HG03565 (cell line): ENCODE data around the gene CTNS.

Source experiments
- ATAC-seq: cut with Tn5 transposase; IDR thresholded peaks from one replicate; pipeline ENCODE4 v1.9.1; 2021; ENCODE audit warnings: mild to moderate bottlenecking, moderate library complexity; ENCODE audit not compliant: unreplicated experiment

The CTNS gene

GRCh38 chr17:3657874-3658783 lies 21.6 kb downstream of the CTNS start:
- ATAC-seq = no peak

GRCh38 chr17:3658784-3659449 lies 22.4 kb downstream of the CTNS start:
- no peak for ATAC-seq

DNA sequence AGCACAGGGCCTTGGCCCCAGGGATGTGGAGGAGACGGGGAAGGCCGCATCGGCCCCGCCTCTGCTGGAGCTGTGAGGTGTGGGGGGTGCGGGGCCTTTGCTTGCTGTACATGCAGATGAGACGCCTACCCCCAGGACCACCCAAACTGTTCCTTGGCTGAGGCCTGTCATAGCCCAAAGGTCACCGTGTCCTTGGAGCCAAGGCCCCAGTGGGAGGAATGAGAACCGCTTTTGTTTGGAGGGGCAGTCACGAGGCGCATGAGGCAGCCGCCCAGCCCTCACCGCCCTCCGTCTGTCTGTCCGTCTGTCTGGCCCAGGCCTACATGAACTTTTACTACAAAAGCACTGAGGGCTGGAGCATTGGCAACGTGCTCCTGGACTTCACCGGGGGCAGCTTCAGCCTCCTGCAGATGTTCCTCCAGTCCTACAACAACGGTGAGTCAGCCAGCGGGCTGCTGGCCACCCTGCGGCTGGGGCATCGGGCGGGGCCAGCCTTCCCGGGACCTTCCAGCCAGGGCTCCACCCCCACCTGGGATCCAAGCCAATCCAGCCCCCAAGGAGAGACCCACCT lies 23.1 kb downstream of the CTNS start:
- ATAC-seq = no peak

GRCh38 chr17:3660311-3660891 lies 23.8 kb downstream of the CTNS start:
- no peak for ATAC-seq

DNA sequence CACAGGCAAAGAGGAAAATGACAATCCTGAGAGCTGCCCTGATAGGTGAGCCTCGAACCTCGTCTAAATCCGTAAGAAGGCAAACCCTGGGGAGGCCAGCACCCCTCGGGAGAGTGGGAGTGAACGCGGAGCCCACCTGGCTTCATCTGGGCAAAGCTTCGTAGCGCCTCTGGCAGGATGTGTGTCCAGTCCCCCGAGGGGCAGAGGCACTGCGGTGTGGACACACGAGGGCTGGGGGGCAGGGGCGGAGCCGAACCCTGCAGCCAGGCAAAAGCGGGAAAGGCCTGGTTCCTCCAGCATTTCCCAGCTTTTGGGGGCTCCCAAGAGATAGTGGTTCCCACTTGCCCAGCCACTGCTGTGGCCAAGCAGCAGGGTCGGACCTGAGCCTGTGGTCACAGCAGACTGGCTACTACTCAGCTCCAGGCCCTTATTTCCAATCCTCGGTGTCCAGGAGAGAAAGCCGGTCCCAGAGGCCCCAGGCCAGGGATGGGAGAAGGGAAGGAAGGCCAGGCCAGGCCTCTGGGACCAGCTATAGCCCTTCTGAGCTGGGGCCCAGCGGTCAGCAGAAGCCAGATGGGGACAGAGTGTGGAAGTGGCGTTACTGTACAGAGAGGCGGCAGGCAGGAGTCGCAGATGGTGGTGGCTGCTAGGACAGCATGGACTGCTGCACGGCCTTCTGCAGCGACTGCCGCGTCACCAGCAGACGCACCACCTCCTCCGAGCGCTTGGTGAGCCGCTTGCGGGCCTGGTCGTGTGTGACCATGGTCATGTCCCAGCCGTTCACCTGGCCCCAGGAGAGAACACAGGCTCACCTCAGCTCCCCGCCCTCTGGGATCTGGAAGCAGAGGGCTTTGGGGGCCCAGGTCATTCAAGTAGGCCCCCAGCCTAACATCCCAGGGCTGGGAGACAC lies 26.8 kb downstream of the CTNS start:
- no peak for ATAC-seq

DNA sequence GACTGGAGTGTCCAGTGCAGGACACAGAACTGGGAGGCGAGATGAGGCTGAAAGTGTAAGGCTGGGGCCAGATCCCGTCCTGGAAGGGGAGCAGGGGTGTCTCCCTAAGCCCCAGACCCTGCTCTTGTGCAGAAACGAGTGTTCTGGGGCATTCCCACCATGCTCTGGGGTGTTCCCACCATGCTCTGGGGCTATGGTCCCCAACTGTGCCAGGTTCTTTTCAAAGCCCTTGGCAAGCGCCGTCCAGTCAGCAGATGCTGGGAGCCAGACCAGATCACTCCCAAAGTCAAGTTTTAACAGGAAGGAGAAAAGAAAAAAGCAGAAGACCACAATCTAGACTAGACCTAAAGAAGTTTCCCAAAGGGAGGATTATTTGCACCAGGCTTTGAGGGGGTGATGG lies 29.3 kb downstream of the CTNS start:
- no peak for ATAC-seq

GRCh38 chr17:3666516-3666915 lies 30.0 kb downstream of the CTNS start:
- ATAC-seq = no peak

DNA sequence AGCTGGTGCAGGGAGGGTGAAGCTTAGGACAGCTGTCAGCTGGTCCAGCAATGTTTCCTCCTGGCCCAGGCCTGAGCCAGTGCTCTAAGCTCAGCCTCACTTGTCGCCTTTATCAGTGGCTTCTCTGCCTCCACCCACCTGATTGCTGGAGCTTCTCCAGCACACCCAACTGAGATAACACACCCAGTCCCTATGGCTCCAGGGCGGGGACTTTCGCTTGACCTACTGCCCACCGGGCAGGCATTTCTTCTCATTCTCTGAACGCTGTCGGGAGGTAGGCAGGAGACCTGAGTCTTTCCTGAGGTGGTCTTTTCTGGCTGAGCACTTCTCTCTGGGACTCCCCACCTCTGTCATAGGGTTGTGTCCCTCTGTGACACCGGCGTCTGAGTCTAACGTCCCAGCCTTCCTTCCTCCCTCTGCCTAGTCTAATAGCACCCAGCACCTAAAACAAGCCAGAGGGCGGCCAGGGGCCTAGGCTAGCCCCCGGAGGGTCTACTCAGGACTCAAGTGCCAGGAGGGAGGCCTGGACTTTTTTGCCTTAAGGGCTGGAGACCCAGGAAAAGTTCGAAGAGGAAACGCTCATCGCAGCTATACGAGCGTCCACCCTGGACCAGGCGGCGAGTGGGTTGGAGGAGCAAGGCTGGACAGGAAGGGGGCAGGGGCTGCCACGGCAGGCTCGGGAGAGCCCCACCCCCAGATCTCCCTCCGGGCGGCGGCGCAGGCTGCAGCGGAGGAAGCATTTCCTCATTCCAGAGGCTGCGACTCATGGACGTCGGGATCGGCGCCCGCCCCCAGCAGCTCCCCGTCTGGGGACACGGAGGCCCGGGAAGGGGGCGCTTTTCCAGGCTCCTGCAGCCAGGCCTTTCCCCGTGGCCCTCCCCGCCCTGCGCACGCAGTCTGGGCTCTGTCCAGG lies 31.1 kb downstream of the CTNS start:
- no peak for ATAC-seq

GRCh38 chr17:3668279-3669084 lies 31.9 kb downstream of the CTNS start, which contains the start of the genes EMC6 and TAX1BP3:
TSS of gene EMC6 (plus strand) at chr17:3668812. CDS start at chr17:3669147, 335 bp downstream.
TSS of gene TAX1BP3 (minus strand) at chr17:3668578. CDS start at chr17:3668526, 52 bp downstream.
- ATAC-seq = peak; percentile 82

GRCh38 chr17:3669085-3669347 lies 32.5 kb downstream of the CTNS start:
- ATAC-seq = no peak

DNA sequence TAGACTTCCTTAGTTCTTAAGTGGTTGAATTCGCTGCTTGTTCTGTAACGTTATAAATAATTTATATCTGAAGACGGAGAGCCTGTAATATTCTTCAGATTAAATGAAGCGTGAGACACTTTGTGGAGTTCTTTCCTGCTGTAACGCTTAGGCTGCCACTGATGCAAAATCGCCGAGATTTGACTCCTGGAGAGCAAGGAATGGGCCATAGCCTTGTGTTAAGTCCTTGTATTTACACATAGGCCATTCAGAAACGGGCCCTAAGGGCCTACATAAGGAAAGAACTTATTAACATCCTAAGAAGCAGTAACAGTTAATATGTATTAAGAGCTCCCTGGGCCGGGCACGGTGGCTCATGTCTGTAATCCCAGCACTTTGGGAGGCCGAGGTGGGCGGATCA lies 33.0 kb downstream of the CTNS start:
- ATAC-seq = no peak

GRCh38 chr17:3672571-3672970 lies 36.0 kb downstream of the CTNS start:
- no peak for ATAC-seq

DNA sequence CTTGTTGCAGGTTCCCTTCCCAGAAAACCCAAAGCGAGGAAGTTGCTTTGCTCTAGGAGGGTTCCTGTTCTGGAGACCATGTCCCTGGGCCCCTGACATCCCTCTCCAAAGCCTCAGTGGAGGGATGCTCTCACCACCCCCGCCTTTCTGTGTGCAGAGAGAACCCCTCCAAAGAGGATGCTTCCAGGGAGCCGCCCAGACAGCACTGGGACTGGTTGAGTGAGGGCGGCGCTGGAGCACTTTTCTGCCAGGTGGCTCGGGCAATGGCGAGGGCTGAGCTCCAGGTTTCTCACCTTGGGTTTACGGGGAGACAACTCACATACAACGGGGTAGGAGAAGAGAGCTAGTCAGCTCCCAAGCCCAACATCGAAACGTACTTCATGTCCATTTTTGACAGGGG lies 39.3 kb downstream of the CTNS start:
- ATAC-seq = no peak

DNA sequence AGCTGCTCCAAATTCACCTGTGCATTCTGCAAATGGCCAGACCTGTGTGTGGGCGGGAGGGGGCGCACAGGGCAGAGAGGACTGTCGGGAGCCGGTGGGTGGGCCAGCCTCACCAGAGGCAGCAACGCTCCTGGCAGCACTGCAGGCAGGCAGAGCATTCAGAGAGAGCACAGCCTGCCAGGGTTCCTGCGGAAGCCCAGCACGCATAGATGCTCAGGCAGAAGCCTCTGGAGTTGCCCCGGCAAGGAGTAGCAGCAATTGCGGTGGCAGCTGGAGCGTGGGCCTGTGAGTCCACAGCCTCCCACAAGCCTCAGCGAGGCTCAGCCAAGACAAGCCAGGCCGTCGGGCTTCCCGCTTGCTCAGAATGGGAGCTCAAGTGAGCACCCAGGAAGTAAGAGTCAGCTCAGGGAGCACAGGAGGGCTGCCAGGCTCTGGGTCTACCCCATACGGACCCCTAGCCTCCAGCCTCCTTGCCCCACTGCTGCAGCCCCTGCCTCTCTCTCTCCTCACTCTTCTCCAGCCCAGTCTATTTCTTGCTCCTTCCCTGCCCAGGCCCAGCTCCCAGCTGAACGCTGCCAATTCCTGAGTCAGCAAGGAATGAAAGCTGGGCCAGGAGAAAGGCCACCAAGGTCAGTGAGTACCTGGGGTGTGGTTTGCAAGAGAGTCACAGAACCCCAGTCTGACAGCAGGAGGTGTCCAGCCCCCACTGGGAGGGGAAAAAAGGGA lies 41.7 kb downstream of the CTNS start:
- no peak for ATAC-seq

GRCh38 chr17:3678821-3679530 lies 42.4 kb downstream of the CTNS start:
- ATAC-seq = no peak

GRCh38 chr17:3679531-3680126 lies 43.1 kb downstream of the CTNS start:
- ATAC-seq = no peak

GRCh38 chr17:3681057-3681456 lies 44.5 kb downstream of the CTNS start:
- no peak for ATAC-seq
